ENCODE results near the gene HAO1.

DNA sequence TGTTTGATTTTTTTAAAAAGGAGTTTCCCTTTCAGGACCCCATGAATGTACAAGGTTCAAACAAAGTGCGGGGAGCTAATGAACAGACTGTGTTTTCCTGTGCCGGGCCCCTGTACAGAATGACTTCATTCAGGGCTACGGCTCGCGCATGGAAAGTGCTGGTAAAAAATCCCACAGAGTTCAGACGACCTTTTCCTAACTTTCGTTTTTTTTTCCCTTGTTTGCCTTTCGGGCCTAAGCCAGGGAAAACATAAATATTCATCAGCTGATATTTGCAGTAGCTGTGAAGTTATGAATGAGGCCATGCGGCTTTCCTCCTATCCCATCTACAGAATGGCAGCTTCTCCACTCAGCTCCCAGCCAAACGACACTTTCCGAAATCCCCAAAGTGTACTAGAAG lies 74.0 kb downstream of the HAO1 start:
- no peak for TF ChIP-seq NFYB (IDR thresholded peaks at IDR 0.05; ENCODE audit: extremely low read depth, insufficient read length)
- TF ChIP-seq, protein P1, sequence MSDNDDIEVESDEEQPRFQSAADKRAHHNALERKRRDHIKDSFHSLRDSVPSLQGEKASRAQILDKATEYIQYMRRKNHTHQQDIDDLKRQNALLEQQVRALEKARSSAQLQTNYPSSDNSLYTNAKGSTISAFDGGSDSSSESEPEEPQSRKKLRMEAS (CRISPR knock-in tag; IDR thresholded peaks at IDR 0.05) = no peak

All from K562 (cell line).